HEK293T (cell line): ENCODE results near the gene EVA1A.

Experiments
- ARNT ChIP-seq: fragments of 450-650 bp; IDR thresholded peaks from 2 replicates; pipeline ENCODE4 v1.6.1; 2017; ENCODE audit warnings: mild to moderate bottlenecking
- LEF1 ChIP-seq: fragments of 450-650 bp; IDR thresholded peaks from 2 replicates; pipeline ENCODE4 v1.6.1; 2017; ENCODE audit warnings: mild to moderate bottlenecking, borderline replicate concordance
- SP1 ChIP-seq: fragments of 450-650 bp; IDR thresholded peaks from 2 replicates; pipeline ENCODE4 v1.6.1; 2017
- SUZ12 ChIP-seq: fragments of 450-650 bp; IDR thresholded peaks from 2 replicates; pipeline ENCODE4 v1.6.1; 2016; ENCODE audit warnings: mild to moderate bottlenecking

GRCh38 chr2:75548036-75548573, 12.6 kb downstream of the EVA1A start:
- TF ChIP-seq SUZ12 = no peak
- no peak for TF ChIP-seq ARNT
- TF ChIP-seq SP1 = no peak
- no peak for TF ChIP-seq LEF1
